22Rv1 (cell line): ENCODE results near the gene KCNT2.
"Not testable (repeated sequence)": the region's sequence is repeated elsewhere in the genome, so short reads cannot be mapped to it uniquely, and the experiment has no call there.

ENCODE experiments used
- H3K27ac ChIP-seq: fragments of 450-650 bp; 2 replicates; pipeline ENCODE4 v1.5.1; 2017
- CTCF ChIP-seq: fragments of 450-650 bp; IDR thresholded peaks from 2 replicates; pipeline ENCODE4 v1.5.1; 2017; ENCODE audit warnings: mild to moderate bottlenecking
- ZFX ChIP-seq: fragments of 450-650 bp; IDR thresholded peaks from 2 replicates; pipeline ENCODE4 v1.6.1; 2017; ENCODE audit warnings: antibody characterized with exemption, borderline replicate concordance

KCNT2 gene

GRCh38 chr1:196649990-196650389, 41.8 kb upstream of the KCNT2 start:
- TF ChIP-seq ZFX (no peak), CTCF (no peak)
- H3K27ac ChIP-seq = no peak overlapping the region

- H3K27ac ChIP-seq = no peak overlapping the region
- TF ChIP-seq ZFX (no peak), CTCF (no peak)
These were observed 32.7 kb upstream of the KCNT2 start for GRCh38 chr1:196640976-196641375.

- not testable (repeated sequence) for H3K27ac ChIP-seq
These were observed 31.1 kb upstream of the KCNT2 start for GRCh38 chr1:196639291-196639690.

GRCh38 chr1:196638466-196638865, 30.2 kb upstream of the KCNT2 start:
- H3K27ac ChIP-seq = no peak overlapping the region
- TF ChIP-seq CTCF (no peak), ZFX (no peak)

GRCh38 chr1:196637606-196638005, 29.4 kb upstream of the KCNT2 start:
- TF ChIP-seq CTCF (no peak), ZFX (no peak)
- H3K27ac ChIP-seq = no peak overlapping the region

GRCh38 chr1:196628838-196629237, 20.6 kb upstream of the KCNT2 start:
- H3K27ac ChIP-seq = no peak overlapping the region
- TF ChIP-seq CTCF (no peak), ZFX (no peak)

GRCh38 chr1:196623079-196623478, 14.8 kb upstream of the KCNT2 start:
- H3K27ac ChIP-seq = no peak overlapping the region
- TF ChIP-seq ZFX = no peak

- H3K27ac ChIP-seq = no peak overlapping the region
- TF ChIP-seq ZFX = no peak
- TF ChIP-seq CTCF = no peak
These were observed 11.5 kb upstream of the KCNT2 start for GRCh38 chr1:196619721-196620120.

- TF ChIP-seq CTCF (no peak), ZFX (no peak)
- H3K27ac ChIP-seq = no peak overlapping the region
These were observed 3.6 kb upstream of the KCNT2 start for GRCh38 chr1:196611873-196612272.
